ENCODE data around the gene SURF4. TPM values are rescaled to one million over a fixed set of nuclear protein-coding genes. Genes with fewer than 3 reads are reported as not detected.
A peak's percentile ranks its signal among the peaks of the same experiment; 100 is the strongest.

Gene SURF4
- total and polyA plus RNA-seq, 2 of the 13 experiments (the other 11 are each of a cell fraction or from before 2014, with no cell fraction given) = 220 to 265 TPM

GRCh38 chr9:133375724-133376654 lies at the start of gene SURF4, which contains the start of gene STKLD1 (continued):
- TF ChIP-seq HOMEZ (CRISPR knock-in tag; IDR thresholded peaks at IDR 0.05; ENCODE audit: low read depth) = no peak
- TF ChIP-seq, protein P1, sequence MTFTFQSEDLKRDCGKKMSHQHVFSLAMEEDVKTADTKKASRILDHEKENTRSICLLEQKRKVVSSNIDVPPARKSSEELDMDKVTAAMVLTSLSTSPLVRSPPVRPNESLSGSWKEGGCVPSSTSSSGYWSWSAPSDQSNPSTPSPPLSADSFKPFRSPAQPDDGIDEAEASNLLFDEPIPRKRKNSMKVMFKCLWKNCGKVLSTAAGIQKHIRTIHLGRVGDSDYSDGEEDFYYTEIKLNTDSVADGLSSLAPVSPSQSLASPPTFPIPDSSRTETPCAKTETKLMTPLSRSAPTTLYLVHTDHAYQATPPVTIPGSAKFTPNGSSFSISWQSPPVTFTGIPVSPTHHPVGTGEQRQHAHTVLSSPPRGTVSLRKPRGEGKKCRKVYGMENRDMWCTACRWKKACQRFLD (CRISPR knock-in tag; IDR thresholded peaks at IDR 0.05; ENCODE audit: borderline replicate concordance) = no peak; the same call in 1 of the 2 replicates
- no peak for TF ChIP-seq ZNF382 (CRISPR knock-in tag; IDR thresholded peaks at IDR 0.05; ENCODE audit: borderline replicate concordance)
- no peak; the same call in 1 of the 2 replicates for TF ChIP-seq MED13 (CRISPR knock-in tag; IDR thresholded peaks at IDR 0.05)
- TF ChIP-seq ARNT (IDR thresholded peaks at IDR 0.05) = no peak
- no peak for TF ChIP-seq ZNF235 (CRISPR knock-in tag; IDR thresholded peaks at IDR 0.05; ENCODE audit: borderline replicate concordance)
- no peak for TF ChIP-seq ZZZ3 (CRISPR knock-in tag; IDR thresholded peaks at IDR 0.05; ENCODE audit: borderline replicate concordance)
- no peak for TF ChIP-seq HNRNPH1 (optimal IDR thresholded peaks at IDR 0.05; ENCODE audit: low read depth, low read length)
- no peak for TF ChIP-seq NPAS2 (CRISPR knock-in tag; IDR thresholded peaks at IDR 0.05; ENCODE audit: borderline replicate concordance)
- no peak for TF ChIP-seq ATRX (CRISPR knock-in tag; IDR thresholded peaks at IDR 0.05; ENCODE audit: borderline replicate concordance)
- peak; percentile 76 for TF ChIP-seq TAF1 (CRISPR knock-in tag; IDR thresholded peaks at IDR 0.05)
- TF ChIP-seq POLR2A (IDR thresholded peaks at IDR 0.05; ENCODE audit: insufficient read depth in 1 of 2, low read depth in 2 of 2, low read length in 2 of 2) = peak; percentile 81 to 82
- 0 out of 2 replicates have a peak, but pooled peaks have one; percentile 80 for TF ChIP-seq ZNF761 (CRISPR knock-in tag; conservative IDR thresholded peaks at IDR 0.05)
- TF ChIP-seq FOSL2 (CRISPR knock-in tag; IDR thresholded peaks at IDR 0.05) = no peak; the same call in 1 of the 2 replicates
- TF ChIP-seq, protein P2, sequence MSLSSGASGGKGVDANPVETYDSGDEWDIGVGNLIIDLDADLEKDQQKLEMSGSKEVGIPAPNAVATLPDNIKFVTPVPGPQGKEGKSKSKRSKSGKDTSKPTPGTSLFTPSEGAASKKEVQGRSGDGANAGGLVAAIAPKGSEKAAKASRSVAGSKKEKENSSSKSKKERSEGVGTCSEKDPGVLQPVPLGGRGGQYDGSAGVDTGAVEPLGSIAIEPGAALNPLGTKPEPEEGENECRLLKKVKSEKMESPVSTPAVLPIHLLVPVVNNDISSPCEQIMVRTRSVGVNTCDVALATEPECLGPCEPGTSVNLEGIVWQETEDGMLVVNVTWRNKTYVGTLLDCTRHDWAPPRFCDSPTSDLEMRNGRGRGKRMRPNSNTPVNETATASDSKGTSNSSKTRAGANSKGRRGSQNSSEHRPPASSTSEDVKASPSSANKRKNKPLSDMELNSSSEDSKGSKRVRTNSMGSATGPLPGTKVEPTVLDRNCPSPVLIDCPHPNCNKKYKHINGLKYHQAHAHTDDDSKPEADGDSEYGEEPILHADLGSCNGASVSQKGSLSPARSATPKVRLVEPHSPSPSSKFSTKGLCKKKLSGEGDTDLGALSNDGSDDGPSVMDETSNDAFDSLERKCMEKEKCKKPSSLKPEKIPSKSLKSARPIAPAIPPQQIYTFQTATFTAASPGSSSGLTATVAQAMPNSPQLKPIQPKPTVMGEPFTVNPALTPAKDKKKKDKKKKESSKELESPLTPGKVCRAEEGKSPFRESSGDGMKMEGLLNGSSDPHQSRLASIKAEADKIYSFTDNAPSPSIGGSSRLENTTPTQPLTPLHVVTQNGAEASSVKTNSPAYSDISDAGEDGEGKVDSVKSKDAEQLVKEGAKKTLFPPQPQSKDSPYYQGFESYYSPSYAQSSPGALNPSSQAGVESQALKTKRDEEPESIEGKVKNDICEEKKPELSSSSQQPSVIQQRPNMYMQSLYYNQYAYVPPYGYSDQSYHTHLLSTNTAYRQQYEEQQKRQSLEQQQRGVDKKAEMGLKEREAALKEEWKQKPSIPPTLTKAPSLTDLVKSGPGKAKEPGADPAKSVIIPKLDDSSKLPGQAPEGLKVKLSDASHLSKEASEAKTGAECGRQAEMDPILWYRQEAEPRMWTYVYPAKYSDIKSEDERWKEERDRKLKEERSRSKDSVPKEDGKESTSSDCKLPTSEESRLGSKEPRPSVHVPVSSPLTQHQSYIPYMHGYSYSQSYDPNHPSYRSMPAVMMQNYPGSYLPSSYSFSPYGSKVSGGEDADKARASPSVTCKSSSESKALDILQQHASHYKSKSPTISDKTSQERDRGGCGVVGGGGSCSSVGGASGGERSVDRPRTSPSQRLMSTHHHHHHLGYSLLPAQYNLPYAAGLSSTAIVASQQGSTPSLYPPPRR (CRISPR knock-in tag; IDR thresholded peaks at IDR 0.05; ENCODE audit: borderline replicate concordance) = 0 out of 2 replicates have a peak, but pooled peaks have one; percentile 31
- no peak for TF ChIP-seq ZNF225 (CRISPR knock-in tag; IDR thresholded peaks at IDR 0.05)
- TF ChIP-seq, protein P3, sequence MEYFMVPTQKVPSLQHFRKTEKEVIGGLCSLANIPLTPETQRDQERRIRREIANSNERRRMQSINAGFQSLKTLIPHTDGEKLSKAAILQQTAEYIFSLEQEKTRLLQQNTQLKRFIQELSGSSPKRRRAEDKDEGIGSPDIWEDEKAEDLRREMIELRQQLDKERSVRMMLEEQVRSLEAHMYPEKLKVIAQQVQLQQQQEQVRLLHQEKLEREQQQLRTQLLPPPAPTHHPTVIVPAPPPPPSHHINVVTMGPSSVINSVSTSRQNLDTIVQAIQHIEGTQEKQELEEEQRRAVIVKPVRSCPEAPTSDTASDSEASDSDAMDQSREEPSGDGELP (IDR thresholded peaks at IDR 0.05; ENCODE audit: borderline replicate concordance, low read depth) = no peak
- peak; percentile 59; the same call in 1 of the 2 replicates for TF ChIP-seq MYC (CRISPR knock-in tag; IDR thresholded peaks at IDR 0.05; ENCODE audit: borderline replicate concordance)
